SK-N-SH treated with all-trans-retinoic acid at 6 μM for 48 hours (cell line): Measurements from ENCODE around the gene CFAP299.

Source experiments
- ATAC-seq: fragments of 200-7000 bp; cut with Tn5 transposase; 3 replicates; pipeline ENCODE4 v1.9.1; 2020; ENCODE audit warnings: mild to moderate bottlenecking, moderate library complexity
- ARNTL ChIP-seq: fragments of 450-650 bp; formaldehyde crosslinking; IDR thresholded peaks from 2 replicates; pipeline ENCODE4 v1.5.0; 2020; ENCODE audit warnings: low read depth, mild to moderate bottlenecking, moderate library complexity, borderline replicate concordance
- BACH2 ChIP-seq: fragments of 250-450 bp; sonication (Bioruptor Pico); IDR thresholded peaks from 2 replicates; pipeline ENCODE4 v1.9.0; 2021; ENCODE audit warnings: mild to moderate bottlenecking, borderline replicate concordance
- CREB5 ChIP-seq: fragments of 250-450 bp; sonication (Bioruptor Pico); IDR thresholded peaks from 2 replicates; pipeline ENCODE4 v1.5.1; 2020; ENCODE audit warnings: low read depth, mild to moderate bottlenecking, moderate library complexity
- CSDC2 ChIP-seq: fragments of 250-450 bp; sonication (Bioruptor Pico); IDR thresholded peaks from 2 replicates; pipeline ENCODE4 v1.5.0; 2020; ENCODE audit warnings: mild to moderate bottlenecking, moderate library complexity
- ESRRG ChIP-seq: fragments of 250-450 bp; sonication (Bioruptor Pico); IDR thresholded peaks from 2 replicates; pipeline ENCODE4 v1.6.1; 2021; ENCODE audit warnings: mild to moderate bottlenecking
- GLIS3 ChIP-seq: fragments of 250-450 bp; sonication (Bioruptor Pico); IDR thresholded peaks from 2 replicates; pipeline ENCODE4 v1.5.0; 2020; ENCODE audit warnings: mild to moderate bottlenecking, moderate library complexity
- ISL1 ChIP-seq: fragments of 250-450 bp; sonication (Bioruptor Pico); IDR thresholded peaks from 2 replicates; pipeline ENCODE4 v2.1.2; 2022; ENCODE audit warnings: mild to moderate bottlenecking, moderate library complexity
- OSR1 ChIP-seq: fragments of 250-450 bp; sonication (Bioruptor Pico); IDR thresholded peaks from 2 replicates; pipeline ENCODE4 v1.8.0; 2022; ENCODE audit warnings: moderate library complexity, mild to moderate bottlenecking, inconsistent platforms
- PATZ1 ChIP-seq: fragments of 250-450 bp; sonication (Bioruptor Pico); IDR thresholded peaks from 2 replicates; pipeline ENCODE4 v1.8.0; 2020; ENCODE audit warnings: mild to moderate bottlenecking, moderate library complexity, borderline replicate concordance
- POU6F1 ChIP-seq: fragments of 250-450 bp; sonication (Bioruptor Pico); IDR thresholded peaks from 2 replicates; pipeline ENCODE4 v1.8.0; 2021; ENCODE audit warnings: low read depth, mild to moderate bottlenecking, moderate library complexity, borderline replicate concordance
- PPARA ChIP-seq: fragments of 250-450 bp; sonication (Bioruptor Pico); IDR thresholded peaks from 2 replicates; pipeline ENCODE4 v1.5.0; 2020; ENCODE audit warnings: mild to moderate bottlenecking, borderline replicate concordance
- RARB ChIP-seq: fragments of 250-450 bp; sonication (Bioruptor Pico); IDR thresholded peaks from 2 replicates; pipeline ENCODE4 v1.8.0; 2021; ENCODE audit warnings: mild to moderate bottlenecking, moderate library complexity
- SNAI2 ChIP-seq: fragments of 250-450 bp; sonication (Bioruptor Pico); IDR thresholded peaks from 2 replicates; pipeline ENCODE4 v1.5.0; 2020; ENCODE audit warnings: mild to moderate bottlenecking, moderate library complexity
- TCF4 ChIP-seq: fragments of 250-450 bp; sonication (Bioruptor Pico); IDR thresholded peaks from 2 replicates; pipeline ENCODE4 v1.8.0; 2021; ENCODE audit warnings: mild to moderate bottlenecking, moderate library complexity, borderline replicate concordance
- TOX ChIP-seq: fragments of 250-450 bp; sonication (Bioruptor Pico); IDR thresholded peaks from 2 replicates; pipeline ENCODE4 v1.8.0; 2021; ENCODE audit warnings: mild to moderate bottlenecking, moderate library complexity, borderline replicate concordance
- TSHZ2 ChIP-seq: fragments of 250-450 bp; sonication (Bioruptor Pico); IDR thresholded peaks from 2 replicates; pipeline ENCODE4 v1.5.0; 2020; ENCODE audit warnings: mild to moderate bottlenecking, moderate library complexity
- ZC3H10 ChIP-seq: fragments of 250-450 bp; sonication (Bioruptor Pico); IDR thresholded peaks from 2 replicates; pipeline ENCODE4 v1.5.1; 2021; ENCODE audit warnings: mild to moderate bottlenecking, moderate library complexity
- ZFP3 ChIP-seq: fragments of 250-450 bp; sonication (Bioruptor Pico); IDR thresholded peaks from 2 replicates; pipeline ENCODE4 v1.5.0; 2020; ENCODE audit warnings: mild to moderate bottlenecking, moderate library complexity
- ZFP30 ChIP-seq: fragments of 450-650 bp; formaldehyde crosslinking; IDR thresholded peaks from 2 replicates; pipeline ENCODE4 v1.5.0; 2022; ENCODE audit warnings: mild to moderate bottlenecking, moderate library complexity
- ZNF565 ChIP-seq: fragments of 450-650 bp; formaldehyde crosslinking; conservative IDR thresholded peaks from 2 replicates; pipeline ENCODE4 v1.5.0; 2020; ENCODE audit warnings: low read depth, mild to moderate bottlenecking, moderate library complexity
- ZNF70 ChIP-seq: fragments of 450-650 bp; formaldehyde crosslinking; IDR thresholded peaks from 2 replicates; pipeline ENCODE4 v1.5.0; 2020; ENCODE audit warnings: mild to moderate bottlenecking, moderate library complexity
- ZNF8 ChIP-seq: fragments of 450-650 bp; formaldehyde crosslinking; IDR thresholded peaks from 2 replicates; pipeline ENCODE4 v1.5.0; 2020; ENCODE audit warnings: mild to moderate bottlenecking, moderate library complexity

CFAP299 gene

GRCh38 chr4:80576796-80577195 lies 241.3 kb downstream of the CFAP299 start:
- no peak for ATAC-seq
- TF ChIP-seq RARB (CRISPR knock-in tag) (no peak), ARNTL (no peak), GLIS3 (CRISPR knock-in tag) (no peak)

- TF ChIP-seq PPARA (CRISPR knock-in tag): no peak
- ATAC-seq: no peak
Measured at GRCh38 chr4:80578001-80578400, 242.5 kb downstream of the CFAP299 start.

GRCh38 chr4:80585542-80585941 lies 250.0 kb downstream of the CFAP299 start:
- TF ChIP-seq ZNF70 (no peak), BACH2 (CRISPR knock-in tag) (no peak), ESRRG (no peak), ZNF565 (no peak), ZFP30 (CRISPR knock-in tag) (no peak), ZC3H10 (no peak), TOX (CRISPR knock-in tag) (no peak), SNAI2 (CRISPR knock-in tag) (no peak), POU6F1 (CRISPR knock-in tag) (no peak), OSR1 (no peak), TSHZ2 (CRISPR knock-in tag) (no peak), ARNTL (no peak), CREB5 (CRISPR knock-in tag) (no peak)
- peak; percentile 31; the same call in 1 of the 3 replicates for ATAC-seq

GRCh38 chr4:80586716-80587115 lies 251.2 kb downstream of the CFAP299 start:
- TF ChIP-seq ARNTL: no peak
- no peak for TF ChIP-seq SNAI2 (CRISPR knock-in tag)
- TF ChIP-seq PATZ1: no peak
- no peak for TF ChIP-seq ZNF8 (CRISPR knock-in tag)
- no peak for TF ChIP-seq ZFP30 (CRISPR knock-in tag)
- no peak for TF ChIP-seq ZFP3
- no peak for TF ChIP-seq ISL1 (CRISPR knock-in tag)
- TF ChIP-seq POU6F1 (CRISPR knock-in tag): no peak
- TF ChIP-seq CSDC2: no peak
- TF ChIP-seq CREB5 (CRISPR knock-in tag): no peak
- TF ChIP-seq TCF4: no peak
- no peak for TF ChIP-seq GLIS3 (CRISPR knock-in tag)
- no peak for TF ChIP-seq ZNF70
- no peak for TF ChIP-seq ZNF565
- no peak for TF ChIP-seq BACH2 (CRISPR knock-in tag)
- no peak for TF ChIP-seq OSR1
- TF ChIP-seq ZC3H10: no peak
- TF ChIP-seq TSHZ2 (CRISPR knock-in tag): no peak
- no peak for TF ChIP-seq TOX (CRISPR knock-in tag)
- TF ChIP-seq, all 23 proteins: peak for 0
- ATAC-seq: no peak
